ENCODE measurements around the gene PLIN1.
A peak's percentile ranks its signal among the peaks of the same experiment; 100 is the strongest.

PLIN1 gene

DNA sequence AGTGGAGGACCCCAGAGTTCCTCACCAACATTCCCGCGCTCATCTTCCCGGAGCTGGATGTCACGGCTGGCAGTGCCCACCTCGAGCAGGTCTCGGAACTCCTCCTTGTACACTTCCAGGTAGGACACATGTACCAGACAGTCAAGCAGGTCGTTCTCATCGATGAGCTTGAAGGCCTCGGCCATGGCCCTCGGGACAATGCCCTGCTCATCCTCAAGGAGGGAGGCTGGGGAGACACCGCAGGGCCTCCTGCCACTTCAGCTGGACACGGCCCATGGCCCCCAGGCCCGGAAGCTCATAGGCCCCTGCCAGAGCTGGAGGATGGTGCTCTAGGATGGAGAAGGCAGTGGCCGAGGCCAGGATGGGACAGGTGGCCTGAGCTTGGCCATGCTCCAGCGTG lies 29.5 kb downstream of the PLIN1 start:
- DNase-seq = no peak

DNA sequence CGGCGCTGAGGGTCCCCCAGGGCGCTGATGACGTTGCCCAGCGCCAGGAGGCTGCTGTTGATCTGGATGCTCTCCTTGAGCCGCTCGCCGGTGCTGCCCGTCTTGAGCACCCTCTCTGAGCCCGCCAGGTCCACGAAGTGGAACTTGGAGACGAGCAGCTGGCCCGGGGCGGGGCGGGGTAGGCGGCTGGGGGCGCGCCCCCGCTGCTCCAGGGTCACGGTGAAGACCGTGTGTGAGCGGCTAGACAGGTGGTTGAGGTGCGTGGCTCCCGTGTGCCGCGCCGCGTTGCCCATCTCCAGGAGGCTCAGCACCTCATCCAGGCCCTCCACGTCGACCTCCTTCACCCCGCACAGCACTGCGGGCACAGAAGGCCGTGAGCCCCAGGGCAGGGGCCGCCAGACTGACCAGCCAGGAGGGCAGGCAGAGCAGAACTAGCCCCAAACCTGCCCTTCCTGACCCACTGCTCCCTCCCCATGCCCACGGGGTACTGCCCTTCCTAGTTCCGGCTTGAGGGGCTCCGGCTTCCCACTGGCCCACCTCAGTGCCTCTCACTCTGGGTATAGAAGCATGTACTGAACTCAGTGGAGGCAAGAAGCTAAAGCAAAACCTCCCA lies 30.0 kb downstream of the PLIN1 start:
- no peak for DNase-seq

DNA sequence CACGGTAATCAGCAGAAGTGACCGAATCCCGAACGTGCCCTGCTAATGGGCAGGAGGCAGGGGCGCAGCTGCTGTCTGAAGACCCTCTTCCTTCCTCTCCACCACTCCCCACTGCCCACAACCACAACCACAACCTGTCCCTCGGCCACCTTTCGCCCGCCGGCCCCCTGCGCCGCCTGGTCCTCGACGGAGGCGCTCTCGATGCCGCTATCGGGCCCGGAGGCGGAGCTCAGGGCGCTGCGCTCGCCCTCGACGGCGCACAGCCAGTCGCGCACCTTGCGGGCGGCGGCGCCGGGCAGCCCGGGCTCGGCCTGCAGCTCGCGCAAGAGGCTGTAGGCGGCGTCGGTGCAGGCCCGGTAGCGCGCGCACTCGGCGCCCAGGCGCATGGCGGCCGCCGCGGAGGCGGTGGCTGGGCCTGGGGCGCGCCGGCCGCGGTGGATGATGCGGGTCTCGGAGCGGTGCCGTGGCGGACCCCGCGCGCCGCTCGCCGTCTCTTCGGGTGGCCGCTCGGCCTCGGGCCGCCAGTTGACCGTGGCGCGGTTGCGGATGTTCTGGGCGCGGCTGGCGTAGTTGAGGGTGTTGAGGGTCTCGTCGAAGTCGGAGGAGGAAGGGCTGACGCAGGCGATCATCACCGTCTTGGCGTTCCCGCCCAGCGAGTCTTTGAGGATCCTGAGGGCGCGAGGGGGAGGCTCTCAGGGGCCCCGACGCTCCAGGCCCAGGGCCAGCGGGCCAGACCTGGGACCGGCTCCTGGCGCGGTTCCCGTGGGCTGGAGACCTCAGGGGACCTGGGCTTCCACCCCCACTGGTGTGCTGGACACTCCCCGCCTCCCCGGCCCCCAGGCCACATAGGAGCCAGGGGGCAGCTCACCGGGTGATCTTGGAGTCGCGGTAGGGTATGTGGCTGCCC lies 30.8 kb downstream of the PLIN1 start:
- DNase-seq = no peak

DNA sequence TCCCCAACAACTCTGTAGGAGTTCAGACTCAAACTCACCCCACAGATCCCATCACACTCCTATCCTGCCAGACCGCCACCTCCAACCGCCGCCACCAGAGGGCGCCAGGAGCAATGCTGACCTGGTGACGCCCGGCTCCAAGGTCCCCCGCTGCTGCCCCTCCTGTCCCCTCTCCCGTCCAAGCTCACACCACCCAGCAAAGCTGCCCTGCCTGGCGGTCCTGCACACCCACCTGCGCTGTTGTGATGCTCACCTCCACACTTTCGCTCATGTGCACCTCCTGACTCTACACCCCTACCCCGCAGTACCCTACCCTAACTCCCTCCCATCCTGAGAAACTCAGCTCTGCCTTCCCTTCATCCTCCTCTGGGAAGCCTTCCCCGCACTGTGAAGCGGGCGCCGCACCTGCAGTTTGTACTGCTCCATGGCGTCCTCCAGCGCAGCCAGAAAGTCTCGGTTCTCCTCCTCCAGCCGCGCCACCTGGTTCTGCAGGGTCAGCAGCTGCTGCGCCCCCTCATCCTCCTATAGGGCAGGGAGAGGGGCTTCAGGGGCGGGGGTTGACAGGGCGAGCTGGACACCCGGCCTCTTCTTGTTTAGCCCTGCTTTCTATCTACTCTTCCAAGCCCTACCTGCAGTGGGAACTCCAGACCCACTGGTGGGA lies 31.8 kb downstream of the PLIN1 start:
- DNase-seq = peak; percentile 47

DNA sequence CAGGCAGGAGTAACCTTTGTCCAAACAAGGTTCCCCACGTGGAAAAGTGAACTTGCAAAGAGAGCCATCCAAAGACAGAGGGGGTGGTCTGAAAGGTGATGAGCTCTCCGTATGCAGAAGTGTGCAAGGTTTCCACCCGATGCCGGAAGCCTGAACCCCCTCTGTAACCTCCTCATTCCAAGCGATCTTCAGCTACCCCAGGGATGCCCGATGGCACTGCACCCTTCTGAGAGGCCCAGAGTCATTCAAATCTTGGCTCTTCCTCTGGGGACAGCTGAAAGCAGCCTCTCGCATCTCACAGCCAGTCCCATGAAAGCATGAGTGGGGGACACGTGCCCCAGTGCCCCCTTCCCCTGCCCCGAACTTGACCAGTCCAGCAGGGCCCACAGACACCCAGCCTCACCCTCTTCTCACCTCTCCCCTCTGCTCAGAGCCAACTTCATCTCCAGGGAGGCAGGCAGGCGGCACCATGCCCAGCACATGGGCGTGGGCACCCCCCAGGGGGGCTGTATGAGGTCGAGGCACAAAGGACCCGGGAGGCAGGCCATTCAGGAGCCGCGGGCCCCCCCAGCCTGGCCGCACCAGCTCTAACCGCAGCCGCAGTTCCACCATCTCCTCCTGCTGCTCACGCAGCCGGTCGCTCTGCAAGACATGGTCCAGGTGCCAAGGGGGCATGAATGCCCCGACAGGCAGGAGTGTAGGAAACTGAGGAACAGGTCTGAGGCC lies 32.6 kb downstream of the PLIN1 start:
- DNase-seq = no peak

DNA sequence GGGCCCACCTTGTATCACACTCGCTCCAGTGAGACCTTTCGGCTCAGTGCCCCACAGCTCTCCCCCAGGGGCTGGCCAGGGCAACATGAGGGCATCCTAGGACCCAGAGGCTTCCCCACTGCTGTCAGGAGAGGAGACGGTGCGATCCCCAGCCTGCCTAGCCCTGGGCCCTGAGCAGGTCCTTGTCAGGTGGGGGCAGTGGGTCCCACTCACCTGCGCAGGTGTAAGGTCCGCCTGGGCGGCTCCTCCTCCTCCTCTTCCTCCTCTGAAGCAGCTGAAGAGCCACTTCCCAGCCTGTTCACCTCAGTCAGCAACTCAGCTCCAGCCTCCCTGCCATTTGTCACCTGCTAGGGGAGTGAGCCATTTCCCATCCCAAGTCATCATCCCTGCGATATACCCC lies 33.5 kb downstream of the PLIN1 start:
- DNase-seq = no peak

DNA sequence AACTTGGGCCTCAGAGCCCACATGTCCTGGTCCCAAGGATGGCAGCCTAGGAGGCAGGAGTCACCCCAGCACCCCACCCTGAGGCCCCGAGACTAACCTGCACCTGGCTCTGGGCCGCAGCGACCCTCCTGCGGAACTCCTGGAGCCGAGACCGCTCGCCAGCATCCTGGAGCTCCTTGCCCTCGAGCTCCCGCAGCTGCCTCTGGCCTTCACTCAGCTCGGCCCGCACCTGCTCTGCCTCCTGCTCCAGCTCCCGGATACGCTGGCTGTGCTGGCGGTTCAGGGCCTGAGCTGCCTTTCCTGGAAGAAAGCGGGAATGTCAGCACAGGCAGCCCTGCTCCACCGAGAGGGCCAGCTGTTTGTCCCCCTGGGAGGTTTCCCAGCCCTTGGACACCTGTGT lies 37.1 kb downstream of the PLIN1 start:
- no peak for DNase-seq

DNA sequence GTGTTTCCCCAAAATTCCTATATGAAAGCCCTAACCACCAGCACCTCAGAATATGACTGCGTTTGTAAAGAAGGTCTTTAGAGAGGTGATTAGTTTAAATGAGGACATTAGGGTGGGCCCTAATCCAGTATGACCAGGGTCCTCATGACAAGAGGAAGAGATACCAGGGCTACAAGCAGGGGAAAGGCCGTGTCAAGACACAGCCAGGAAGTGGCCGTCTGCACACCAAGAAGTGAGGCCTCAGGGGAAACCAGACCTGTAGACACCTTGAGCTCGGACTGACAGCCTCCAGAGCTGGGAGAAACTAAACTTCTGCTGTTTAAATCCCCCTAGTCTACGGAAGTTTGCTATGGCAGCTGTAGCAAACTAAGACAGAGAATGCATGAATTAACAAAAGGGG lies 38.1 kb downstream of the PLIN1 start:
- DNase-seq = no peak

DNA sequence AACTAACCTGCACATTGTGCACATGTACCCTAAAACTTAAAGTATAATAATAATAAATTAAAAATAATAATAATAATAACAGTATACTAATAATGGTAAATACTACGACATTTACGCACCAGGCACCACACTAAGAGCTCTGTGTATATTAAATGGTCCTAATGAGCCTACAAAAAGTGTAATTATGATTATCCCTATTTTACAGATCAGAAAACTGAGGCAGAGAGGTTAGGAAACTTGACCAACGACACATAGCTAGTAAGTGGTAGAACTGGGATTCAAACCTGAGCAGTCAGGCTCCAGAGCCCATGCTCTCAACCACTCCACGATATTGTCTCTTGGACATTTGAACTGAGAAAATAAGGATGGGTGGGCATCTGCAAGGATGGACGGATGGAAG lies 38.9 kb downstream of the PLIN1 start:
- DNase-seq = no peak

DNA sequence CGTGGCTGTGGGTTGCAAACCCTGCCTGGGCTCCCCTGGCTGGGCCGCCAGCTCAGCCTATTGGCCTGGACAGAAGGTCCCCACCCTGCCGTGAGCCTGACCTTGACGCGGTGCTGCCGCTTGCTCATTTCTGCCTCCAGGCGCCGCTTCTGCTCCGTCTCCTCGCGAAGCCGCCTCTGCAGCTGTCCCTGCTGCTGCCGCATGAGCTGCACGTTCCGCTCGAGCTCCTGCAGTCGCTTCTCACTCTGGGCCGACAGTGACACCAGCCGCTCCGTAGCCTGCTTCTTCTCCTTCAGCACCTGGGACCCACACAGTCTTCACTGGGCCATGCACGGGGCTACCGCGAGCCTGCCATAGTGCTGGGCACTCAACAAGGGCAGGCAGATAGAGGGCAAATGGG lies 45.6 kb downstream of the PLIN1 start:
- no peak for DNase-seq

DNA sequence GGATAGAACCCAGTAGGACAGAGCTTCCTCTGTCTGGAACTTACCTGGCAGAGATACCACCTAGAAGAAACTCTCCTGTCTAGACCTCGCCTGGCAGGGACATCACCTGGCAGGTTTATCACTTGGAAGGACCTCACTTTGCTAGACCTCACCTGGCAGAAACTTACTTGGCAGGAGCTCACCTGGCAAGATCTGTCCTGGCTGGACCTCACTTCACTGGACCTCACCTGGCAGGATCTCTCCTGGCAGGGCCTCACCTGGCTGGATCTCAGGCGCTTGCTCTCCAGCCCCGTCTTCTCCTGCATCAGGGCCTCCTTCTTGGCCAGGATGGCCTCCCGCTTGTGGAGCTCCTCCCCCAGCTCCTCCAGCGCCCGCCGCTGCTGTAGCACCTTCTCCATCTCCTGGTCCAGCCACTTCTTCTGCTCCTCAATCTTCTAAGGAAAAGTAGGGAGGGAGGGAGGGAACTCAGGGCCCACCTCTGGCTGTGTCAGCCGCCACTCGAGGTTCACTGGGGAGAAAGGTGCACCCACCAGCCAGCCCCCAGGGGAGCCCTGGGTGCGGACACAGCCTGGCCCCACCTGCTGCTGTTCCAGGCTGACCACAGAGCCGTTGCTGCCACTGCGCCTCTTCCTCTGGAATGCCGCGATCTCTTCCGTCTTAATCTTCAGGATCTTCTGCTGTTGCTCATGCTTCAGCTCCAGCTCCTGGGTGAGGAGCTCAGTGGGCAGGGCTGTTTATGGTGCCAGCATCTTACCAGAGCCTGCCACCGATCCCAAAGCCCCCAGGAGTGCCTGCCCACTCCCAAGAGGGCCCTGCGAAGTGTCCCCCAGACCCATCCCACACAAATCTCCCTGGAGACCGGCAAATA lies 46.4 kb downstream of the PLIN1 start:
- no peak for DNase-seq

DNA sequence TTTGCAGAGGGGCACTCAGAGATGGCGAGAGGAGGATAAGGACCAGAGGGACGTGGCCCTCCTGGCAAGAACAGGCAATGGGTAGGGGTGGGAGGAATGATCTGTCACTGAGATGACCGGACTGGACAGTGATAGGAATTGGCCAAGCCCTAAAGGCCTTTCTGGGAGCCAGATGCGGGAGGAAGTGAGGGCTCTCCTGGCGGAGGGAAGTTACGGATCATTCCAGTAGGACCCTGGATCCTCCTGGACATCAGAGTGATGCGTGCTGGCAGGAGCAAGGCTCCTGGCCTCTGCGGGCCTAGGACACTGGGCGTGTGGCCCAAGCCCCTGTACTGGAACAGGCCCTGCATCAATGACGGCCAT lies 47.3 kb downstream of the PLIN1 start:
- no peak for DNase-seq

DNA sequence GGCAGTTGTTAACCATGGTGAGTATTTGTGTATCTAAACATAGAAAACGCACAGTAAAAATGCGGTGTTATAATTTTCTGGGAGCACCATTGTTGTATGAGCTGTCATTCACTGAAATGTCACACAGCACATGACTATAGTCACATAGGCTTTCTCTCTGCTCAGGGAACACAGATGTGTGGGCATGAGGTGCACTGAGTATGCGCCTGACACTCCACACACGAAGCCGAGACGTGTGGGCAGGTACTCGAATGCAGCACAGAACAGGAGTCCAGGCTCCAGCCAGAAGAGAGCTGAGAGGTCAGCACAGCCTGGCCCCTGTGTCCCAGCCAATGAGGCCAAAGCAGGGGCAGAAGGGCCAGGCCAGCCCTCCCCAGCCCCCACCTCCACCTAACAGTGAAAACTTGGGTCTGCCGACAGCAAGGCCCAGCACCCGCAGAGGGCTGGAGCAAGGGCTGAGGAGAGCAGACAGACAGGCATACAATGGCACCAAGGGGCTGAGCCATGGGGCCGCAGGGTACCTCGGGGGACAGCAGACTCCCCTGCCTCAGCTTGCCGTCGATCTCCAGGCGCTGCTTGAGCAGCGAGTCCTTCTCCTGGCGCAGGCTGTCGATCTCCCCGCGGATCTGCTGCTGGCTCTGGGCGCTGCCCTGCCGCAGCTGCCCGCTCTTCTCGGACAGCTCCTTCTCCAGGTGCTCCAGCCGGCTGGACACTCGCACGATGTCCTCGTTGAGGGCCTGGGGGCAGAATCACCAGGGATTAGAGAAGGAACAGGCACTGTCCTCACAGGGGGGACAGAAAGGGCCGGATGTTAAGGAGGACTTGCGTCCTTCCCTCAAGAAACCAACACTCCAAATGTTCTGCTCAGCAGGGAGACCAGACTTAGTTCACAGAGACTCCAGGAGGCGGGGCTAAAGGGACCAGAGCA lies 47.9 kb downstream of the PLIN1 start:
- no peak for DNase-seq

DNA sequence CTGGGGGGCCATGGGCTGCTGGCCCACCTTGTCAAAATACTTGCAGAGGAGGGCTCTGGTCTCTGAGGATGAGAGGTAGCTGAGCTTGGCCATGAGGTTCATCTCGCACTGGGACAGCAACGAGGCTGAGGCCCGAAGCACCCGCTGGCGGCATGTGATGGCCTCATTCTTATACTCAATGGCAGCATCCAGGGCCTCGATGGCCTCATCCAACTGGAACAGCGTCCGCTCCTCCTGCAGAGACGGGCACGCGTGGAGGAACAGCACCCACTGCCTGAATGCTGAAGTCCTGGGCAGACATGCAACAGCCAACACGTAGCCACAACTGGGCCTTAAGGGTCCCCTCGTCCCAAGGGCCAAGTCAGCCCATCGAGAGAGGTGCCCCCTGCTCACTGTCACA lies 48.9 kb downstream of the PLIN1 start:
- DNase-seq = no peak

DNA sequence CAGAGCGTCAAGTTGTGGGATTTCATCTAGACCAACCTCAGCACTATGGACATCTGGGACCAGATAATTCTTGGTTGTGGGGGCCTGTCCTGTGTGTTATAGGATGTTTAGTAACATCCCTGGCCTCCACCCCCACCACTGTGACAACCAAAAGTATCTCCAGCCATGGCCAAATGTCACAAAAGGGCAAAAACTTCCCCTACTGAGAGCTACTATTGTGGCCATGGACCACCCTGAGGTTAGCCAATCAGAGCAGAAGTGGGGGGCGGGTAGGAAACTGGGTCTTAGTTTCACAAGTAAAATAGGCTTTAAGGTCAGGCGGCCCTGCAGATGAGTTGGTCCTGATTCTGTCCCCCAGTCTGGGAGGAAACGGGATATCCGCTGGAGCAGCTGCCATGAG lies 49.3 kb downstream of the PLIN1 start:
- no peak for DNase-seq

DNA sequence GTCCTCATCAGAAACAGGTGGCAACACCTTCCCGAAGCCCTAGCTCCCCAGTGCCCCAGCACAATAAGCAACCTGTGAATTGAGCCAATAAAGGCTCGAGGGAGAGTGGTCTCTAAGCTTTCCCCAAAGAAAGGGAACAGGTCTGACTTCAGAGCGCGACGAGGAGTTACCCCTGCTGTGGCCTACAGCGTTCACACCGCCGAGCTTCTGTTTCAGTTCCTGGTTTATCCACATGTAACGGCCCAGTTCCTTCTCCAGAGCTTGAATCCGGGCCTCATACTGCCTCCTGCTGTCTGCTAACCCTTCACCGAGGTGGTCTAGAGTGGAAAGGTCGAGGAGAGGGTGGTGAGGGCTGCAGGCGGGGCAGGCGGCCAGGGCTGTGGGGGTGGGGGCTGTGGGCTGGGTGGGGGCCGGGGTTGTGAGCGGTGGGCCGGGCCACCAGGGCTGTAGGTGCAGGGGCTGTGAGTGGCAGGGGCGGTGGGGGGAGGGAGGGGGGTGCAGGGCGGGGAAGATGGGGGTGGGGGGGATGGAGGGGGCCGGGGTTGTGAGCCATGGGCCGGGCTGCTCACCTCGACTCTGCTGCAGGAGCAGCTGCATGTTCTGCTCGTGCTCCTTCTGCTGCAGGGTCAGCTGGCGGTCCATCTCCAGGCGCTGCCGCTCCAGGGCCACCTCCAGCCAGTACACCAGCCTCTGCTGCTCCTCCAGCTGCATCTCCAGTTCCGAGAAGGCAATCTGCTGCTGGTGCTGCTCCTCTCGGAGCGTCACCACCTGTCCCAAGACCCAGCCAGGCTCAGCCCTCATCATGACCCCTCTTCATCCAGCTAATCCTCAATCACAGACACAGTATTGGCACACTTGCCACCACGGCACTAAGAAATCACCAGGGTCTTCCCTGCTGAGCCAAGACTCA lies 50.1 kb downstream of the PLIN1 start:
- DNase-seq = no peak

DNA sequence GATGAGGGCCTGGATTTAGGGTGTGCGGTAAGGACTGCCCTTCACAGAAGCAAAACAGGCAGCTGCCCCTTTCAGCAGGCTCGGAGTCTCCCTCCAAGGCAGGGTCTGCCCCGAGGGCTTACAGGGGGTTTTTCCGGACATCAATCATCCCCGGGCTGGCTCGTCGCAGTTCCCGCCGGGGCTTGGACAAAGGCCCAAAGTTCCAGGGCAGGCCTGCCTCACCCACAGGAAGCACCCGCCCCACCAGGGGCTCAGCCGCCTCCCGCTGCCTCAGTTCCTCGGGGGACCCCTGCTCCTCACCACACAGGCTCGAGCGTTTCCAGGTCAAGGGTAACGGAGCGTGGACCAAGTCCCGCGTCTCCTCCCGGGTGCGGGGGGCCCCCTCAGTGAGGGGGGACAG lies 50.9 kb downstream of the PLIN1 start:
- no peak for DNase-seq

DNA sequence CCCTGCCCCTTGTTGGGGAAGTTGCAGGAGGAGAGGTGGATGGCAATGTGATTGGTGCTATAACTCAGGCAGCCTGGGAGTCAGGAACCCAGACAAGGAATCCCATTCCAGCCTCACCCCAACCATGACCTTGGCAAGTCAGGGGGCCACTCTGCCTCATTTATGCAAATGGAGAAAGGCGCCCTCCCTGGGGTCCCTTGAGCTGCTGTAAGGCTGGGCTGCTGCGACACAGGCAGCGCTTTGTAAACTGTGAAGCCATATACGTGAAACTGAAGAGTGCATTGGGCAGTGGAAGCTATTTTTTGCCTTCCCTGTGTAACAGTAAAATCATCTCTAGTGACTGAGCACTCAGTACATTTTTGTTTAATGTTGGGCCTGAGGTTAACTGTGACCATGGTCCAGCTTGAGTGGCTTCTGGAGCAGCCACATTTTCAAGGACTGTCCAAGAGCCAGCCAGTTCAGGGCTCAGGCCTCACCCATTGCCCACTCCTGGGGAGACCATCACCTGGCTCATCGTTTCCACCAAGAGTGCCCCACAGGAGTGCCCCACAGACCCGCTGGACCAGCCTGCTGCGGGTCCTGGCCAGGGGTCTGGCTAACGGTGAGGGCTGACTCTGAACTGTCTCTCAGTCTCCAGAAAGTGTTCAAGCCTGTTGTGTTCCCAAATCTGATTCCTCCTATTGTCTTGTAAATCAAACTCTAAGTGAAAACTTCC lies 51.8 kb downstream of the PLIN1 start:
- no peak for DNase-seq

DNA sequence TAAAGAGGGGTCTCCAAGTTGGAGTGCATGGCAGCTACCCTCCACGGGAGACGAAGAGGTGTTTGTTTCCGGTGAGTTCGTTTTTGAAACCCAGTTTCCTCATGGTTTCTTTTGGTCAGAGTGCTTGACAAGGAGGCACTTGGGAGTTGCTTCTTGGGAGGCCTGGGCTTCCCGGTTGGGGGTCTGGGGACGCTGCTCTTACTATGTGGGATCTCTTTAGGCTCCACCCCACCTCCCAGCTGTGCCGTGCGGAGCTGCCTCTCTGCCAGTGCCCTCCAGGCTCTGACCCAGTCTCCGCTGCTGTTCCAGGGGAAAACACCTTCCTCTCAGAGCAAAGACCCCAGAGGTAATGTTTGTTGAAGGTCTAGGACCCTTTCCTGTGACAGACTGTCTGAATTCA lies 53.5 kb downstream of the PLIN1 start:
- DNase-seq = no peak

DNA sequence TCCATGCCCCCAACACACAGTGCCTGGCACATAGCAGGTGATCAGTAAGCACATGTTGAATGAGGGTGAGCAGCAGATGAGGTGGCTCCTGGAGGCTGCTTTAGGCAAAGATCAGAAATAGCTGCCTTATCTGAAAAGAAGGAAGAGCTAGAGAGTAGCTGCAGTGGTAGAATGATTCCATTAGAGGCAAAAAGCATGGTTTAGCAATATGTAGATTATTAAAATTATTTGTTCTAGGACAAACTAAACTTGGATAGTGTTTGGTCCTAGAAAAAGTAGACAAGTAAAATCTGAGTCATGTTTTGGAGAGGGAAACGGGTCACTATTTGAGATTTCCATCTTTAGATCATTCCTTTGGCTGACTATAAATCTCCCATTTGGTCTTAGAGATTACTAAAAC lies 56.0 kb downstream of the PLIN1 start:
- no peak for DNase-seq

All from fibroblast of upper back skin (primary cell).